SH-SY5Y (cell line): ENCODE data around the gene TMEM44.

Source experiments
- GATA2 ChIP-seq: IDR thresholded peaks from 2 replicates; pipeline ENCODE4 v1.6.1; 2011; ENCODE audit warnings: mild to moderate bottlenecking, low read depth, low read length
- GATA3 ChIP-seq: IDR thresholded peaks from 2 replicates; pipeline ENCODE4 v1.6.1; 2011; ENCODE audit warnings: low read depth, mild to moderate bottlenecking, low read length, moderate library complexity

DNA sequence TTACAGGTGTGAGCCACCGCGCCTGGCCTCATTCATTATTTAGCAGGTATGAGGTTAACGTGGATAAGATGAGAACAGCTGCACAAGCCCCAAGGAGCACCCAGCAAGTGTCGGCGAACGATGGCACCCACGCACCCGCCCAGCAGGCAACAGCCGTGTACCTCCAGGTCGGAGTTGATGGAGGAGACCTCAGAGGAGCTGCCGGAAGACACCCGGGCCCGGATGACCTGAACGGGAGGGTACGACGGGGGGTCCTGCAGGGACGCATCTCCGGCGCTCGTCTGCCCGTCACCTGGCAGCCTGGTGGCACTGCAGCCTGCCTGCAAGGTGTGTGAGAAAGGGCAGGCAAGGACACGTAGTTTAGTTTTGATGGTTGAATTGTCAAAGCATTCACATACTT is 29.1 kb downstream of the TMEM44 start:
- TF ChIP-seq GATA3 (no peak), GATA2 (no peak)
